T-helper 1 cell treated with Interleukin-12 subunit alpha and Interleukin-12 subunit beta and Interleukin-4 antibody, amounts not matched to agents 30 ng/mL and 1 ng/mL, for 36 hours (primary cell): ENCODE measurements around the gene CYFIP1. TPM values are rescaled to one million over a fixed set of nuclear protein-coding genes. Genes with fewer than 3 reads are reported as not detected.
"Not testable (repeated sequence)": the region's sequence is repeated elsewhere in the genome, so short reads cannot be mapped to it uniquely, and the experiment has no call there.

ENCODE experiments used
- intact Hi-C: fragments of 100-400 bp; cut with micrococcal nuclease; formaldehyde crosslinking; loops from one replicate; pipeline ENCODE4 v1.15.1; 2024
- total RNA-seq: library from RNA; stranded (reverse); gene quantifications from 2 replicates; pipeline ENCODE4 v1.2.3, GENCODE V29; 2022

Gene CYFIP1
- 40.6 and 41.4 TPM in 2 replicates for total RNA-seq

GRCh38 chr15:22980189-22981050 lies at the start of gene CYFIP1:
CYFIP1 (minus strand) TSS chr15:22980368; CDS start chr15:22947285, 33,083 bp downstream.
- intact Hi-C loops = no loop called here

GRCh38 chr15:23026218-23026617 lies 46.0 kb upstream of the CYFIP1 start:
- intact Hi-C loops = no loop called here

- intact Hi-C loops = no loop called here
These were observed 42.0 kb upstream of the CYFIP1 start for GRCh38 chr15:23022156-23022555.

- intact Hi-C loops = no loop called here
These were observed 34.3 kb upstream of the CYFIP1 start for GRCh38 chr15:23014394-23015000.

- intact Hi-C loops = no loop called here
These were observed 33.5 kb upstream of the CYFIP1 start for GRCh38 chr15:23013681-23014080.

- intact Hi-C loops = not testable (repeated sequence)
These were observed 32.4 kb upstream of the CYFIP1 start for GRCh38 chr15:23012616-23013015.

GRCh38 chr15:23003736-23004135 lies 23.6 kb upstream of the CYFIP1 start:
- intact Hi-C loops = no loop called here

GRCh38 chr15:23002920-23003319 lies 22.8 kb upstream of the CYFIP1 start:
- intact Hi-C loops = no loop called here

GRCh38 chr15:22995795-22996194 lies 15.6 kb upstream of the CYFIP1 start:
- intact Hi-C loops = no loop called here

- intact Hi-C loops = no loop called here
These were observed 11.8 kb upstream of the CYFIP1 start for GRCh38 chr15:22992024-22992326.

GRCh38 chr15:22989576-22990477 lies 9.7 kb upstream of the CYFIP1 start:
- intact Hi-C loops = no loop called here

- intact Hi-C loops = no loop called here
These were observed 8.6 kb upstream of the CYFIP1 start for GRCh38 chr15:22988811-22989210.

- intact Hi-C loops = not testable (repeated sequence)
These were observed 1.8 kb upstream of the CYFIP1 start for GRCh38 chr15:22981931-22982330.

- intact Hi-C loops = no loop called here
These were observed 1.1 kb upstream of the CYFIP1 start for GRCh38 chr15:22981051-22981840.

- intact Hi-C loops = loop anchor here (1.0 kb wide), 1 partner anchor 60 kb away; the partner anchor contains the start of gene TUBGCP5
These were observed 655 bp downstream of the CYFIP1 start for GRCh38 chr15:22979238-22980188.

- intact Hi-C loops = loop anchor here (1.0 kb wide), 1 partner anchor 61 kb away; the partner anchor contains the start of gene TUBGCP5
These were observed 1.4 kb downstream of the CYFIP1 start for GRCh38 chr15:22978691-22979237.

- intact Hi-C loops = no loop called here
These were observed 5.4 kb downstream of the CYFIP1 start for GRCh38 chr15:22974745-22975144.

- intact Hi-C loops = no loop called here
These were observed 6.2 kb downstream of the CYFIP1 start for GRCh38 chr15:22973987-22974386.

GRCh38 chr15:22973286-22973685 lies 6.9 kb downstream of the CYFIP1 start:
- intact Hi-C loops = no loop called here
